Retina (tissue), 1 donor: Measurements from ENCODE around the gene ZNF225.
"Not testable (repeated sequence)": the region's sequence is repeated elsewhere in the genome, so short reads cannot be mapped to it uniquely, and the experiment has no call there.

Experiments
- DNase-seq: peaks from one replicate; pipeline ENCODE4 v3.0.0-alpha.2; 2016

ZNF225 gene

DNA sequence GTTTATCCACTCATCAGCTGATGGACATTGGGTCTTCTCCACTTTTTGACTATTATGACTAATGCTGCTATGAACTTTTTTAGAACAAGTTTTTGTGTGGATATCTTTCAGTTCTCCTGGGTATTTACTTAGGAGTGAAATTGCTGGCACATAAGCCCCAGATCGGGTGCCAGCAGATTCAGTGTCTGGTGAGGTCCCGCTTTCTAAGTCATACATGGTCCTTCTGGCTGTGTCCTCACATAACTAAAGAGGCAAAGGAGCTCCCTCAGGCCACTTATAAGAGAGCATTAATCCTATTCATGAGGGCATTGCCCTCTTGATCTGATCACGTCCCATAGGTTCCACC lies 51.1 kb downstream of the ZNF225 start:
- no peak for DNase-seq

DNA sequence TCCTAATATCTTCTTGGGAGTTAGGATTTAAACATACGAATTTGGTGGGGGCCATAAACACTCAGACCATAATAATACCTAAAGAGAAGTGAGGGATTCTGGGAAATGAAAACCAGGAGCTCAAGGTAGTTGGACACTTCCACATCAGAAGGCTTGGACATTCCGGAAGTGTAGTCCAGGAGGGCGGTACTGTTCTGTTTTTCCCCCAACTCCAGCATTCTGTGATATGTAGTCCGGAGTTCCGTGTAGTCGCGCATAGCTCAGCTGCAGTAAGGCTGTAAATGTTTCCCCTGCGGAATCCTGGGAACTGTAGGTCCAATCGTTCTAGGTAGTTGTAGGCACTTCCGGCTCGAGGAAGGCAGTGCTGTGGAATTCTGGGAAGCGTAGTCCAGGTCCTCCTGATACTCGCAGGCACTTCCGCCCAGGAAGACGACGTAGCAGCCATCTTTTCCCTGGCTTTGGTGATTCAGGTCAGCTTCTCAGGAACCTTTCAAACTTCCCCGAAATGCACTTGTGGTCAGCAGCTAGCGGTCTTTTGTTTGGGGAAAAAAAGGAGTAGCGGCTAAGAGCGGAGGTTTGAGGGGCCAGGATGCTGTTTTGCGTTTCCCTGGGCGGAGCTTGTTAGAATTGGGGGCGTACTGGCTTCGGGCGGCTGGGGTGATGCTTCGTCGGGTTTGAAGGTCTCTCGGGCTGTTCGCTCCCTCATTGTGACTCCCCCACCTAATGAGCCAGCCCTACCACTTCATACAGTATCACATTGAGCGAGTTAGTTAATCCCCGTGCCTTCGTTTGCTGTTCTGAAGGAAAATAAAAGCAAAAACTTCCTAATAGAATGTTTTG lies 51.7 kb downstream of the ZNF225 start, which contains the start of gene ZNF226:
Gene ZNF226 (plus strand): TSS at position 428 of the 840 bp plus-strand sequence. CDS start 4,981 bp downstream, outside the sequence.
- DNase-seq, result peak; percentile 93

DNA sequence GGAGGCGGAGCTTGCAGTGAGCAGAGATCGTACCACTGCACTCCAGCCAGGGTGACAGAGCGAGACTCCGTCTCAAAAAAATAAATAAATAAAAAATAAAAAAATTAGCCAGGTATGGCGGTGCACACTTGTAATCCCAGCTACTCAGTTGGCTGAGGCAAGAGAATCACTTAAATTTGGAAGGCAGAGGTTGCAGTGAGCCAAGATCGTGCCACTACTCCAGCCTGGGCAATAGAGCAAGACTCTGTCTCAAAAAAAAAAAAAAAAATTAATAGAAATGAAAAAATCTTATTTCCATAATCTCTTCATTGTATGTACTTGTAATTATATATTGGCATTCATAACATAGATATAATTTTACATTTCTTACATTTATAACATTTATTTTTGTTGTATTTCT lies 57.5 kb downstream of the ZNF225 start:
- not testable (repeated sequence) for DNase-seq

DNA sequence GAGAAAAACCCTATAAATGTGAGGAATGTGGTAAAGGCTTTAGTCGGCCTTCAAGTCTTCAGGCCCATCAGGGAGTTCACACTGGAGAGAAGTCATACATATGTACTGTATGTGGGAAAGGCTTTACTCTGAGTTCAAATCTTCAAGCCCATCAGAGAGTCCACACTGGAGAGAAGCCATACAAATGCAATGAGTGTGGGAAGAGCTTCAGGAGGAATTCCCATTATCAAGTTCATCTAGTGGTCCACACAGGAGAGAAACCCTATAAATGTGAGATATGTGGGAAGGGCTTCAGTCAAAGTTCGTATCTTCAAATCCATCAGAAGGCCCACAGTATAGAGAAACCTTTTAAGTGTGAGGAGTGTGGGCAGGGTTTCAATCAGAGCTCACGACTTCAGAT lies 63.4 kb downstream of the ZNF225 start:
- no peak for DNase-seq

DNA sequence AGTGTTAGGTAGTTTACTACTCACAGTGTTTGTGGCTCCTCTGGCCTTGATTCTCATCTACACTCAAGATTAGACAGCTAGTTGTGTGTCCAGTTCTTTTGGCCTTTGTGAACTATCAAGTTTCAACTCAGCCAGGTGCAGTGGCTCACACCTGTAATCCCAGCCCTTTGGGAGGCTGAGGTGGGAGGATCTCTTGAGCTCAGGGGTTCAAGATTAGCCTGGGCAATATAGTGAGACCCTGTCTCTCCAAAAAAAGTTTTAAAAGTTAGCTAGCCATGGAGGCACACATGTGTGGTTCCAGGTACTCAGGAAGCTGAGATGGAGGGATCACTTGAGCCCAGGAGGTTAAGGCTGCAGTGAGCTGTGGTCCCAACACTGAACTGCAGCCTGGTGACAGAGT lies 67.8 kb downstream of the ZNF225 start:
- DNase-seq, result no peak

DNA sequence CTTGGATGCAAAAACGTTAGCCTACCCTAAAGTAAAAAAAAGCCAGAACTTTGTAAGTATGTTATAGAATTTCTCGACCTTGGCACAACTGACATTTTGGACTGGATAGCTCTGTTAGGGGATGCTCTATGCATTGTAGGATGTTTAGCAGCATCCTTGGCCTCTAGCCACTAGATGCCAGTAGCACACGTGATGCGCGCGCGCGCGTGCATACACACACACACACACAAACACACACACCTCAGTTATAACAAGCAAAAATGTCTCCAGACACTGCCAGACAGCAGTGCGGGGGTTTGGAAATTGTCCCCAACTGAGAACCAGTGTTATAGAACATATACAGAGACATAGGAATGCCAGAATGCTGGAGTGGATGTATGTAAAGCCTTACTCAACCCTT lies 68.9 kb downstream of the ZNF225 start:
- DNase-seq, result no peak
